GM12878 (cell line): Measurements from ENCODE around the gene DCAF12.

Experiments
- EZH2 ChIP-seq: IDR thresholded peaks from 2 replicates; pipeline ENCODE4 v1.6.1; 2012; ENCODE audit warnings: low read depth, mild to moderate bottlenecking, control low read depth, inconsistent platforms, low read length, borderline replicate concordance; ENCODE audit not compliant: control insufficient read depth
- POLR2AphosphoS5 ChIP-seq: IDR thresholded peaks from 2 replicates; pipeline ENCODE4 v1.6.1; 2011; ENCODE audit warnings: mild to moderate bottlenecking, low read length, inconsistent platforms
- TF ChIP-seq, protein P1 (sequence below): fragments of 150-350 bp; IDR thresholded peaks from 2 replicates; pipeline ENCODE4 v1.6.1; 2014; ENCODE audit warnings: mild to moderate bottlenecking, low read depth, low read length
- TF ChIP-seq, protein P2 (sequence below): IDR thresholded peaks from 2 replicates; pipeline ENCODE4 v1.6.1; 2012; ENCODE audit warnings: low read depth, low read length, improper control_type of control experiment

DNA sequence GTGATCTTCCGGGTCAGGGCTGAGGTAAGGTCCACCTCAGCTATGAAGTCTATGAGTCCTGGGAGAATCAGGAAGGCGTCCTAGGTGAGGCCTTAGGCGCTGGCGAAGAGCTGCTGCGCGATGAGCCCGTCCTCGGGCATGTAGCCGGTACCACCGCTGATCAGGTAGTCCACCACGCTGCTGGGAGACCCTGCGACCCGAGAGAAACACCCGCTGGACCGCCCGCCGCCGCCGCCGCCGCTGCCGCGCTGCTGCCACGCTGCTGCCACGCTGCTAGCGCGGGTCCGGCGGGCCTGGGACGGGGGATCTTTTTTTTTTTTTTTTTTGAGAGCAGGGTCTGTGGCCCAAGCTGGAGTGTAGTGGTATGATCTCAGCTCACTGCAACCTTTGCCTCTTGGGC is 8.0 kb upstream of the DCAF12 start:
- TF ChIP-seq, protein P1, sequence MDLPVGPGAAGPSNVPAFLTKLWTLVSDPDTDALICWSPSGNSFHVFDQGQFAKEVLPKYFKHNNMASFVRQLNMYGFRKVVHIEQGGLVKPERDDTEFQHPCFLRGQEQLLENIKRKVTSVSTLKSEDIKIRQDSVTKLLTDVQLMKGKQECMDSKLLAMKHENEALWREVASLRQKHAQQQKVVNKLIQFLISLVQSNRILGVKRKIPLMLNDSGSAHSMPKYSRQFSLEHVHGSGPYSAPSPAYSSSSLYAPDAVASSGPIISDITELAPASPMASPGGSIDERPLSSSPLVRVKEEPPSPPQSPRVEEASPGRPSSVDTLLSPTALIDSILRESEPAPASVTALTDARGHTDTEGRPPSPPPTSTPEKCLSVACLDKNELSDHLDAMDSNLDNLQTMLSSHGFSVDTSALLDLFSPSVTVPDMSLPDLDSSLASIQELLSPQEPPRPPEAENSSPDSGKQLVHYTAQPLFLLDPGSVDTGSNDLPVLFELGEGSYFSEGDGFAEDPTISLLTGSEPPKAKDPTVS = no peak
- TF ChIP-seq, protein P2, sequence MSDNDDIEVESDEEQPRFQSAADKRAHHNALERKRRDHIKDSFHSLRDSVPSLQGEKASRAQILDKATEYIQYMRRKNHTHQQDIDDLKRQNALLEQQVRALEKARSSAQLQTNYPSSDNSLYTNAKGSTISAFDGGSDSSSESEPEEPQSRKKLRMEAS = no peak
- no peak for TF ChIP-seq POLR2AphosphoS5
- no peak for TF ChIP-seq EZH2
